Type B pancreatic cell (in vitro differentiated cells): Measurements from ENCODE around the gene KRT71. TPM values are rescaled to one million over a fixed set of nuclear protein-coding genes. Genes with fewer than 3 reads are reported as not detected.

Experiments used
- DNase-seq: peaks from one replicate; pipeline ENCODE4 v3.0.0; 2021; ENCODE audit warnings: mixed read lengths; ENCODE audit not compliant: unreplicated experiment; ENCODE audit errors: extremely low spot score
- H3K27ac Mint-ChIP-seq: 2 replicates; pipeline ENCODE4 v1.8.0; 2021; ENCODE audit warnings: mild to moderate bottlenecking, mixed read lengths
- H3K27me3 Mint-ChIP-seq: 2 replicates; pipeline ENCODE4 v1.8.0; 2021; ENCODE audit warnings: mixed read lengths
- H3K36me3 Mint-ChIP-seq: 2 replicates; pipeline ENCODE4 v1.8.0; 2021; ENCODE audit warnings: mixed read lengths
- H3K4me1 Mint-ChIP-seq: one replicate; pipeline ENCODE4 v1.8.0; 2021; ENCODE audit warnings: mixed read lengths; ENCODE audit not compliant: unreplicated experiment
- H3K4me3 Mint-ChIP-seq: 2 replicates; pipeline ENCODE4 v1.8.0; 2021; ENCODE audit warnings: mild to moderate bottlenecking, mixed read lengths
- H3K9me3 Mint-ChIP-seq: 2 replicates; pipeline ENCODE4 v1.8.0; 2021; ENCODE audit warnings: mixed read lengths
- total RNA-seq: library from RNA; stranded (reverse); gene quantifications from 2 replicates; pipeline ENCODE4 v1.2.1, GENCODE V29; 2021; ENCODE audit warnings: low replicate concordance
- TF ChIP-seq, protein P1 (sequence below): fragments of 200-600 bp; sonication (generic); conservative IDR thresholded peaks from 2 replicates; pipeline ENCODE4 v1.5.0; 2021; ENCODE audit warnings: antibody characterized with exemption, mild to moderate bottlenecking

Gene KRT71
- total RNA-seq, 1 donor from 2014 or later, result not detected

DNA sequence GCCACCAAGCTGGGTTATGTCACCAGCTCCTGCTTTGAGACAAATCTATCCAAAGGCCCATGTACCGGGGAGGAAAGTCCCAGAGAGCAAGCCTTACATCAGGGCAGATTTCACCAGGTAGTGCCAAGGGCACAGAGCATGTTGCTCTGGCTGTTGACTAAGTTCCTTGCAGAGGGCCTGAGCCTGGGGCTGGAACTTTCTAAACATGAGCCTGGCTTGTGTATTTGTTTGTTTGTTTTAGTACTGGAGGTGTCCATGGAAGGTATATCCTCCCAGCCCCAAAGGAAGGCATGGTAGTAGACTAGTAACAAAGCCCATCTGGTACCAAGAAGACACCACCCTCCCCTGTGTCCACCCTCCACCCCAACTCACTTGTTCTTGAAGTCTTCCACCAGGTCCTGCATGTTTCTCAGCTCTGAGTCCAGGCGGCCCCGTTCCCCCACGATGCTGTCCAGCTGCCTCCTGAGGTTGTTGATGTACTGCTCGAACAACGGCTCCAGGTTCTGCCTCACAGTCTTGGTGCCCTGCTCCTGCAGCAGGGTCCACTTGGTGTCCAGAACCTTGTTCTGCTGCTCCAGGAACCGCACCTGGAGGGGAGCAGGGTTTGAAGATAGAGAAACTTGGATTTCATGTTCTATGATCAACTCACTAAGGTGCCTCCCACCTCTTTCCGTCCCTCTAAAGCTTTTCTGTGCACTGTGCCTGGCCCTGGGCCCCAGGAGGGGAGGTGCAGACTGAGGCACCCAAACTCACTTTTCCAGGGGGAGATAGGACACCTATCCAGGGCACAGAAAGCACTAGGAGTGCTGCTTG, 34.2 kb downstream of the KRT71 start:
- DNase-seq, result peak; percentile 43
- Mint-ChIP-seq H3K4me3 (no peak overlapping the region), H3K9me3 (no peaks in the 10 kb centered on the region), H3K36me3 (no peaks in the 10 kb centered on the region), H3K27ac (no peak overlapping the region), H3K4me1 (no peaks in the 10 kb centered on the region), H3K27me3 (peaks cover 15% of the 10 kb centered on the region)
- TF ChIP-seq, protein P1, sequence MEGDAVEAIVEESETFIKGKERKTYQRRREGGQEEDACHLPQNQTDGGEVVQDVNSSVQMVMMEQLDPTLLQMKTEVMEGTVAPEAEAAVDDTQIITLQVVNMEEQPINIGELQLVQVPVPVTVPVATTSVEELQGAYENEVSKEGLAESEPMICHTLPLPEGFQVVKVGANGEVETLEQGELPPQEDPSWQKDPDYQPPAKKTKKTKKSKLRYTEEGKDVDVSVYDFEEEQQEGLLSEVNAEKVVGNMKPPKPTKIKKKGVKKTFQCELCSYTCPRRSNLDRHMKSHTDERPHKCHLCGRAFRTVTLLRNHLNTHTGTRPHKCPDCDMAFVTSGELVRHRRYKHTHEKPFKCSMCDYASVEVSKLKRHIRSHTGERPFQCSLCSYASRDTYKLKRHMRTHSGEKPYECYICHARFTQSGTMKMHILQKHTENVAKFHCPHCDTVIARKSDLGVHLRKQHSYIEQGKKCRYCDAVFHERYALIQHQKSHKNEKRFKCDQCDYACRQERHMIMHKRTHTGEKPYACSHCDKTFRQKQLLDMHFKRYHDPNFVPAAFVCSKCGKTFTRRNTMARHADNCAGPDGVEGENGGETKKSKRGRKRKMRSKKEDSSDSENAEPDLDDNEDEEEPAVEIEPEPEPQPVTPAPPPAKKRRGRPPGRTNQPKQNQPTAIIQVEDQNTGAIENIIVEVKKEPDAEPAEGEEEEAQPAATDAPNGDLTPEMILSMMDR, result no peak

DNA sequence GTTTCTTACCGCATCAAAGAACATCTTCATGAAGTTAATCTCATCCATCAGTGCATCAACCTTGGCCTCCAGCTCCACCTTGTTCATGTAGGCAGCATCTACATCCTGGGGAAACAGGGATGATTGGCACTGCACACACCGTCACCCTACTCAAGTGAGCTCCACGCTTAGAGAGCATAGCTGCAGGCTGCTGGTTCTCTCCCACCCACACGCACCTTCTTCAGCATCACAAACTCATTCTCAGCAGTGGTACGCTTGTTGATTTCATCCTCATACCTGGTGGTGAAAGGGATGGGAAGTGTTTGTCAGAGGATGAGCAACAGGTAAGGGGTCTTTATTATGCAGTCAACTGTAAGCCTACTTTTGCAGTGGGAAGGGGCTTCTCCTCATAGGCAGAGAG, 35.1 kb downstream of the KRT71 start:
- TF ChIP-seq, protein P1, result no peak
- no peaks in the 10 kb centered on the region for H3K9me3 Mint-ChIP-seq

DNA sequence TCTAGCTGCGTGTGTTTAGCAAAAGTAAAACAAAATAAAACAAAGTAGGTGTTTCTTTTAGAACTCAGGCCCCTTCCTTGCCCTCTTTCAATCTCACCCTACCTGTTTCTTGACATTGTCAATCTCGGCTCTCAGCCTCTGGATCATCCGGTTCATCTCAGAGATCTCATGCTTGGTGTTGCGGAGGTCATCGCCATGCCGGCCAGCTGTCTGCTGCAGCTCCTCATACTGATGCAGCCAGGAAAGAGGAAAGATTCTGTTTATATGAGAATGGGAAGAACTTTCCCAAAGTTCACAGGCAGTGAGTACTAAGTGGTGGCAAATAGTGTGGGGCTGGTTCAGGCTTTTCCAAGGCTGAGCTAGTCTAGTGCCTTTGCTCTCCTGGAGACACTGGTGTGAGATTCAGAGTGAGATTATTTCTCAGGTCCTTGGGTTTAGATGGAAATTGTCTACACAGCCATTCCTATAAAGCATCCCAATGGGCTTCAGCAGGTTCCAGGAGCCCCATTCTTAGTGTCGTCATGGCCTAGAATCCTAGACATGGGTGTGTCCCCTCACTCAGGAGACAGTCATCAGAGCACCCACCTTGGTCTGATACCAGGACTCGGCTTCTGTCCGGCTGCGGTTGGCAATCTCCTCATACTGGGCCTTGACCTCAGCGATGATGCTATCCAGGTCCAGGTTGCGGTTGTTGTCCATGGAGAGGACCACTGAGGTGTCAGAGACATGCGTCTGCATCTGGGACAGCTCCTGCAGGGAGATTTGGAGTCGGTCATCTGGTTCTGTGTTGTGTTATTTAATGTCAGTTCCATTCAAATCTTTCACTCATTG, 35.7 kb downstream of the KRT71 start:
- no peak overlapping the region for H3K4me3 Mint-ChIP-seq
- no peaks in the 10 kb centered on the region for H3K4me1 Mint-ChIP-seq
- H3K27ac Mint-ChIP-seq, result no peak overlapping the region
- H3K27me3 Mint-ChIP-seq, result peaks cover 13% of the 10 kb centered on the region
- no peak for DNase-seq
- H3K9me3 Mint-ChIP-seq, result no peaks in the 10 kb centered on the region
- TF ChIP-seq, protein P1, result no peak
- no peaks in the 10 kb centered on the region for H3K36me3 Mint-ChIP-seq

More for the DNA sequence above, 35.1 kb downstream of the KRT71 start:
- Mint-ChIP-seq H3K27me3 (peaks cover 13% of the 10 kb centered on the region), H3K27ac (no peak overlapping the region), H3K4me3 (no peak overlapping the region), H3K36me3 (no peaks in the 10 kb centered on the region), H3K4me1 (no peaks in the 10 kb centered on the region)
- no peak for DNase-seq

DNA sequence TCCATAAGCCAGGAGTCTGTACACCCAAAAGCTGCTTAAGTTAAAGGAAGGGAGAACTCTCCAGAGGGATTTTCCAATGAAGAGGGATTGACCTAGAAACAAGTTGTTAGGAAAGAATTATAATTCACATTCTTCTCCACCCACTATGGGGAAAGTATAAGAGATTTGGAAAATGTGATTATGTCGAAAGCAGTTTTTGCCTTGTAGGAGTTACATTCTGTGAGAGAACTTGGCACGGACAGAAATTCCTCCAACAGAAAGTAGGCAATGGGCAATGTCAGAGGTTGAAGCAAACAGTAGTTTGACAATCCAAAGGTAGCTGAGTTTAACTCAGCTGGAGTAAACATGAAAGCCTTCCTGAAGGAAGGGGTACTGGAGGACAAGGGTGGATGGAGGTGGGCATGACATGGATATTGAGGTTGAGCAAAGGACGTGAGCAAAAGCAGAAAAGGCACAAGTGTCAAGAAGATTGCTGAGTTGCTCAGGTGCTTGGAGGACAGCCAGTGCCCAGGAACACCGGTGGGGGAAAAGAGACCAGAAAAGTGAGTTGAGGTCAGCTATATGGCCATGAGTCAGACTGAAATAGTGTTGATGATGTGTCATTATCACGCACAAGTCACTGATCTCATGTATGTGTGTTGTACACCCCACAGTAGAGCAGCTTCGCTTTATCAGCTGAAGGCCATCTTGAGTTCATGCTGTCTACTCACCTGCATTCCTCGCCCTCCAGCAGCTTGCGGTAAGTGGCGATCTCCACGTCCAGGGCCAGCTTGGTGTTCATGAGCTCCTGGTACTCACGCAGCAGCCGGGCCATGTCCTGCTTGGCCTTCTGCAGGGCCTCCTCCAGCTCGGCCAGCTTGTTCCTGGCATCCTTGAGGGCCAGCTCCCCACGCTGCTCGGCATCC, 36.8 kb downstream of the KRT71 start:
- DNase-seq, result no peak
- peaks cover 13% of the 10 kb centered on the region for H3K27me3 Mint-ChIP-seq
- TF ChIP-seq, protein P1, result no peak
- H3K27ac Mint-ChIP-seq, result no peak overlapping the region
- H3K4me3 Mint-ChIP-seq, result no peak overlapping the region
- no peaks in the 10 kb centered on the region for H3K36me3 Mint-ChIP-seq
- no peaks in the 10 kb centered on the region for H3K4me1 Mint-ChIP-seq
- H3K9me3 Mint-ChIP-seq, result peaks cover 5% of the 10 kb centered on the region

DNA sequence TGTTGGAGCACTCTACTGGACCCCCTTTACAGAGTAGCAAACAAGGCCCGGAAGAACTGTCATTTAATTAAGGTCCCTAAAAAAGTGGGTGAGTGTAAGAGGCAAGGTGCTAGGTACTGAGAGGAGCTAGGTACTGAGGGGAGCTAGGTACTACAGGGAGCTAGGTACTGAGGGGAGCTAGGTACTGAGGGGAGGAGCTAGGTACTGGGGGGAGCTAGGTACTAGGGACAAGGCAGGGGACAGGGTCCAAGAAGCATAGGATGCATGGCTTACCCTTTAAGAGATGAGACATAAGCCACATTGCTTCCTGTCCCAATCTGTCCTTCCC, 37.7 kb downstream of the KRT71 start:
- peaks cover 7% of the 10 kb centered on the region for H3K9me3 Mint-ChIP-seq
- no peaks in the 10 kb centered on the region for H3K4me1 Mint-ChIP-seq
- H3K27ac Mint-ChIP-seq, result no peak overlapping the region
- no peak for DNase-seq
- no peak overlapping the region for H3K4me3 Mint-ChIP-seq
- peaks cover 13% of the 10 kb centered on the region for H3K27me3 Mint-ChIP-seq
- no peaks in the 10 kb centered on the region for H3K36me3 Mint-ChIP-seq
- TF ChIP-seq, protein P1, result no peak
